ENCODE data around the gene TMOD1. TPM values are rescaled to one million over a fixed set of nuclear protein-coding genes. Genes with fewer than 3 reads are reported as not detected.

TMOD1 gene
- total and polyA plus RNA-seq, 2 experiments from 2014 or later = 0.69 to 4.5 TPM

DNA sequence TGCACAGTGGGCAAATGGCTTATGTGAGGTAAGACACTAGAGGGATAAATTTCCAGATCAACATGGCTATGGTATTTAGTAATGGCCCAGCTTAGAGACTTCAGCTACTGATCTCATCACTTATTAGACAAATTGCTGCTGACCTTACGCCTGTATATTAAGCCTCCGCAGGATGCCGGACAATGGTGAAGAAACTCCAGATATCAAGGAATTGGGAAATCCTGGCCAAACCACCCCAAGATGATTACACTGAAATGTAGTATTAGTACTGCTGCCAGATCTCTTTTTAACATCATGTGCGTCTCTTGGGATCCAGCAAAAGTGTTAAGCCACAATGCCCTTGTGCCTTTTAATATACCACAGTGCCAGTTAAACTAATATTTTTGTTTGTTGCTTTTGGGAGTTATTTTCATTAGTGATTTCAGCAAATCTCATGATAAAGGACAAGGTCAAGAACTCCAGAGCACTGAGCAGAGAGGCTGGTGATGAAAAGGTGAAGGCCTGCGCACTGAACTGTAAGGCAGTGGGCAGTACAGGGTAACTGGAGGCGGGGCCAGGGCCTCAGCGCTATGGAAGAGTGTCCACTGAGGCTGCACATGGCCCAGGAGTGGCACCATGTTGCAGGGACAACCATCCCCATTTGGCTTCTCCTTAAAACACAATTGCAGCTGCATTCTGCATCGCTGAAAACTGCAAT lies 99.2 kb downstream of the TMOD1 start (continued):
- TF ChIP-seq, protein P1, sequence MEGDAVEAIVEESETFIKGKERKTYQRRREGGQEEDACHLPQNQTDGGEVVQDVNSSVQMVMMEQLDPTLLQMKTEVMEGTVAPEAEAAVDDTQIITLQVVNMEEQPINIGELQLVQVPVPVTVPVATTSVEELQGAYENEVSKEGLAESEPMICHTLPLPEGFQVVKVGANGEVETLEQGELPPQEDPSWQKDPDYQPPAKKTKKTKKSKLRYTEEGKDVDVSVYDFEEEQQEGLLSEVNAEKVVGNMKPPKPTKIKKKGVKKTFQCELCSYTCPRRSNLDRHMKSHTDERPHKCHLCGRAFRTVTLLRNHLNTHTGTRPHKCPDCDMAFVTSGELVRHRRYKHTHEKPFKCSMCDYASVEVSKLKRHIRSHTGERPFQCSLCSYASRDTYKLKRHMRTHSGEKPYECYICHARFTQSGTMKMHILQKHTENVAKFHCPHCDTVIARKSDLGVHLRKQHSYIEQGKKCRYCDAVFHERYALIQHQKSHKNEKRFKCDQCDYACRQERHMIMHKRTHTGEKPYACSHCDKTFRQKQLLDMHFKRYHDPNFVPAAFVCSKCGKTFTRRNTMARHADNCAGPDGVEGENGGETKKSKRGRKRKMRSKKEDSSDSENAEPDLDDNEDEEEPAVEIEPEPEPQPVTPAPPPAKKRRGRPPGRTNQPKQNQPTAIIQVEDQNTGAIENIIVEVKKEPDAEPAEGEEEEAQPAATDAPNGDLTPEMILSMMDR (conservative IDR thresholded peaks at IDR 0.05; ENCODE audit: low read depth in 2 of 2) = no peak
- TF ChIP-seq JUNB (IDR thresholded peaks at IDR 0.05; ENCODE audit: unreplicated experiment) (no peak), ZNF114 (CRISPR knock-in tag; IDR thresholded peaks at IDR 0.05) (no peak), POLR2AphosphoS5 (IDR thresholded peaks at IDR 0.05; ENCODE audit: low read depth) (no peak)
- TF ChIP-seq, protein P2, sequence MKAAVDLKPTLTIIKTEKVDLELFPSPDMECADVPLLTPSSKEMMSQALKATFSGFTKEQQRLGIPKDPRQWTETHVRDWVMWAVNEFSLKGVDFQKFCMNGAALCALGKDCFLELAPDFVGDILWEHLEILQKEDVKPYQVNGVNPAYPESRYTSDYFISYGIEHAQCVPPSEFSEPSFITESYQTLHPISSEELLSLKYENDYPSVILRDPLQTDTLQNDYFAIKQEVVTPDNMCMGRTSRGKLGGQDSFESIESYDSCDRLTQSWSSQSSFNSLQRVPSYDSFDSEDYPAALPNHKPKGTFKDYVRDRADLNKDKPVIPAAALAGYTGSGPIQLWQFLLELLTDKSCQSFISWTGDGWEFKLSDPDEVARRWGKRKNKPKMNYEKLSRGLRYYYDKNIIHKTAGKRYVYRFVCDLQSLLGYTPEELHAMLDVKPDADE (IDR thresholded peaks at IDR 0.05) = no peak

DNA sequence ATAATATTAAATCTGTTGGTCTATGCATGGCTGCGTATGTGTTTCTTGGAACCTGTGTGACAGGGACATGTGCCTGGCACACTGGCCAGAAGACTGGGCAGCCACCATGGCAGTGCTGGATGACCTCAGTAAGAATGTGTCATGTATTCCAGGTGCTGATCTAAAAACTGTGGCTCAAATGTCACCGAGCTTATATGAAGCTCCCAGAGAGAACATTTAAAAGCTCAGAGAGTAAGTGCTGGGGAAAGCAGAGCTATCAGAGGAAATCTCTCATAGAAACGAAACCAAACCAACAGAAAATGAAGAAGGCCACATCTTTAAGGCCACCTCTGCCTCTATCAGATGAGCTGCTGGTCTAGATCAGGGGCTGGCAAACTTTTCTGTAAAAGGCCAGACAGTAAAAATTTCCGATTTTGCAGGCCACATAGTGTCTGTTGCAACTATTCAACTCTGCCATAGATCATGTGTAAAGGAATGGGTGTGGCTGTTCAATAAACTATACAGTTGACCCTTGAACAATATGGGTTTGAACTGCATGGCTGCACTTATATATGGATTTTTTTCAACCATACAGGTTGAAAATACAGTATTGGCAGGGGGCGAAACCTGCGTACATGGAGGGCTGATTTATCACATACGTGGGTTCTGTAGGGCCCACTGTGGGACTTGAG lies 99.9 kb downstream of the TMOD1 start:
- Histone ChIP-seq H3K27ac (ENCODE audit: low read depth) (no peak overlapping the region), H3K9me2 (ENCODE audit: insufficient read depth) (no peaks in the 10 kb centered on the region), H3K36me3 (ENCODE audit: insufficient read depth) (peaks cover 7% of the 10 kb centered on the region), H2AFZ (no peak overlapping the region), H3K4me3 (no peak overlapping the region), H3F3A (replicated peaks; ENCODE audit: low read depth) (no peaks in the 10 kb centered on the region), H3K79me2 (replicated peaks; ENCODE audit: insufficient read depth) (no peaks in the 10 kb centered on the region), H3K4me2 (no peak overlapping the region), H4K20me1 (replicated peaks; ENCODE audit: insufficient read depth) (0 out of 2 replicates have a peak, but pooled peaks cover 3% of the 10 kb centered on the region), H3K27me3 (ENCODE audit: insufficient read depth) (no peaks in the 10 kb centered on the region), H3K4me1 (ENCODE audit: insufficient read depth) (no peaks in the 10 kb centered on the region)
- peaks cover 45% of the 10 kb centered on the region for H3K36me3 Mint-ChIP-seq (ENCODE audit: low read depth)
- H3K9me3 Mint-ChIP-seq = no peaks in the 10 kb centered on the region
- DNase-seq (ENCODE audit: low spot score) (no peak), ATAC-seq (no peak)
- no peak overlapping the region for H3K27ac Mint-ChIP-seq
- no peaks in the 10 kb centered on the region for H3K27me3 Mint-ChIP-seq (ENCODE audit: insufficient read depth, low read depth, poor library complexity)
- H3K4me3 Mint-ChIP-seq = no peak overlapping the region
- peaks cover 4% of the 10 kb centered on the region; the same call in 2 of the 3 replicates for H3K4me1 Mint-ChIP-seq
- TF ChIP-seq, protein P3, sequence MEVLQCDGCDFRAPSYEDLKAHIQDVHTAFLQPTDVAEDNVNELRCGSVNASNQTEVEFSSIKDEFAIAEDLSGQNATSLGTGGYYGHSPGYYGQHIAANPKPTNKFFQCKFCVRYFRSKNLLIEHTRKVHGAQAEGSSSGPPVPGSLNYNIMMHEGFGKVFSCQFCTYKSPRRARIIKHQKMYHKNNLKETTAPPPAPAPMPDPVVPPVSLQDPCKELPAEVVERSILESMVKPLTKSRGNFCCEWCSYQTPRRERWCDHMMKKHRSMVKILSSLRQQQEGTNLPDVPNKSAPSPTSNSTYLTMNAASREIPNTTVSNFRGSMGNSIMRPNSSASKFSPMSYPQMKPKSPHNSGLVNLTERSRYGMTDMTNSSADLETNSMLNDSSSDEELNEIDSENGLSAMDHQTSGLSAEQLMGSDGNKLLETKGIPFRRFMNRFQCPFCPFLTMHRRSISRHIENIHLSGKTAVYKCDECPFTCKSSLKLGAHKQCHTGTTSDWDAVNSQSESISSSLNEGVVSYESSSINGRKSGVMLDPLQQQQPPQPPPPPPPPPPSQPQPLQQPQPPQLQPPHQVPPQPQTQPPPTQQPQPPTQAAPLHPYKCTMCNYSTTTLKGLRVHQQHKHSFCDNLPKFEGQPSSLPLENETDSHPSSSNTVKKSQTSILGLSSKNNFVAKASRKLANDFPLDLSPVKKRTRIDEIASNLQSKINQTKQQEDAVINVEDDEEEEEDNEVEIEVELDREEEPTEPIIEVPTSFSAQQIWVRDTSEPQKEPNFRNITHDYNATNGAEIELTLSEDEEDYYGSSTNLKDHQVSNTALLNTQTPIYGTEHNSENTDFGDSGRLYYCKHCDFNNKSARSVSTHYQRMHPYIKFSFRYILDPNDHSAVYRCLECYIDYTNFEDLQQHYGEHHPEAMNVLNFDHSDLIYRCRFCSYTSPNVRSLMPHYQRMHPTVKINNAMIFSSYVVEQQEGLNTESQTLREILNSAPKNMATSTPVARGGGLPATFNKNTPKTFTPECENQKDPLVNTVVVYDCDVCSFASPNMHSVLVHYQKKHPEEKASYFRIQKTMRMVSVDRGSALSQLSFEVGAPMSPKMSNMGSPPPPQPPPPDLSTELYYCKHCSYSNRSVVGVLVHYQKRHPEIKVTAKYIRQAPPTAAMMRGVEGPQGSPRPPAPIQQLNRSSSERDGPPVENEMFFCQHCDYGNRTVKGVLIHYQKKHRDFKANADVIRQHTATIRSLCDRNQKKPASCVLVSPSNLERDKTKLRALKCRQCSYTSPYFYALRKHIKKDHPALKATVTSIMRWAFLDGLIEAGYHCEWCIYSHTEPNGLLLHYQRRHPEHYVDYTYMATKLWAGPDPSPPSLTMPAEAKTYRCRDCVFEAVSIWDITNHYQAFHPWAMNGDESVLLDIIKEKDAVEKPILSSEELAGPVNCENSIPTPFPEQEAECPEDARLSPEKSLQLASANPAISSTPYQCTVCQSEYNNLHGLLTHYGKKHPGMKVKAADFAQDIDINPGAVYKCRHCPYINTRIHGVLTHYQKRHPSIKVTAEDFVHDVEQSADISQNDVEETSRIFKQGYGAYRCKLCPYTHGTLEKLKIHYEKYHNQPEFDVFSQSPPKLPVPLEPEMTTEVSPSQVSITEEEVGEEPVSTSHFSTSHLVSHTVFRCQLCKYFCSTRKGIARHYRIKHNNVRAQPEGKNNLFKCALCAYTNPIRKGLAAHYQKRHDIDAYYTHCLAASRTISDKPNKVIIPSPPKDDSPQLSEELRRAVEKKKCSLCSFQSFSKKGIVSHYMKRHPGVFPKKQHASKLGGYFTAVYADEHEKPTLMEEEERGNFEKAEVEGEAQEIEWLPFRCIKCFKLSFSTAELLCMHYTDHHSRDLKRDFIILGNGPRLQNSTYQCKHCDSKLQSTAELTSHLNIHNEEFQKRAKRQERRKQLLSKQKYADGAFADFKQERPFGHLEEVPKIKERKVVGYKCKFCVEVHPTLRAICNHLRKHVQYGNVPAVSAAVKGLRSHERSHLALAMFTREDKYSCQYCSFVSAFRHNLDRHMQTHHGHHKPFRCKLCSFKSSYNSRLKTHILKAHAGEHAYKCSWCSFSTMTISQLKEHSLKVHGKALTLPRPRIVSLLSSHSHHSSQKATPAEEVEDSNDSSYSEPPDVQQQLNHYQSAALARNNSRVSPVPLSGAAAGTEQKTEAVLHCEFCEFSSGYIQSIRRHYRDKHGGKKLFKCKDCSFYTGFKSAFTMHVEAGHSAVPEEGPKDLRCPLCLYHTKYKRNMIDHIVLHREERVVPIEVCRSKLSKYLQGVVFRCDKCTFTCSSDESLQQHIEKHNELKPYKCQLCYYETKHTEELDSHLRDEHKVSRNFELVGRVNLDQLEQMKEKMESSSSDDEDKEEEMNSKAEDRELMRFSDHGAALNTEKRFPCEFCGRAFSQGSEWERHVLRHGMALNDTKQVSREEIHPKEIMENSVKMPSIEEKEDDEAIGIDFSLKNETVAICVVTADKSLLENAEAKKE (CRISPR knock-in tag; IDR thresholded peaks at IDR 0.05) = no peak
- TF ChIP-seq, protein P1 (conservative IDR thresholded peaks at IDR 0.05; ENCODE audit: low read depth in 2 of 2) = no peak
- no peak for TF ChIP-seq STAT1 (IDR thresholded peaks at IDR 0.05; ENCODE audit: unreplicated experiment)

Measured in GM23338 (cell line).